Measurements from ENCODE around the gene GRID2.
"Not testable (repeated sequence)": the region's sequence is repeated elsewhere in the genome, so short reads cannot be mapped to it uniquely, and the experiment has no call there.

The GRID2 gene

DNA sequence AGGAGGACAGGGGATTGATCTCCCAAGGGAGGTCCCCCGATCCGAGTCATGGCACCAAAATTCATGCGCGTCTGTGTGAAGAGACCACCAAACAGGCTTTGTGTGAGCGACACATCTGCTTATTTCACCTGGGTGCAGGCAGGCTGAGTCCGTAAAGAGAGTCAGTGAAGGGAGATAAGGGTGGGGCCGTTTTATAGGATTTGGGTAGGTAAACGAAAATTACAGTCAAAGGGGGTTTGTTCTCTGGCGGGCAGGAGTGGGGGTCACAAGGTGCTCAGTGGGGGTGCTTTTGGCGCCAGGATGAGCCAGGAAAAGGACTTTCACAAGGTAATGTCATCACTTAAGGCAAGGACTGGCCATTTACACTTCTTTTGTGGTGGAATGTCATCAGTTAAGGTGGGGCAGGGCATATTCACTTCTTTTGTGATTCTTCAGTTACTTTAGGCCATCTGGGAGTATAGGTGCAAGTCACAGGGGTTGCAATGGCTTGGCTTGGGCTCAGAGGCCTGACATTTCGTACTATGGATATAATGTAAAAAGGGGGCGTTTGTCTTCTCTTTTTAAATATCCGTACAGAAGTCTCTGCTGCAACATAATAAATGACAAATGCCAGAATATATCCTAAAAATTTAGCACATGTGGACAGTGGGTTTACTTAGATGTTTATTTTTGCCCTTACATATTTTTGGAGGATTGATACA lies 140.5 kb downstream of the GRID2 start:
- not testable (repeated sequence) for DNase-seq

DNA sequence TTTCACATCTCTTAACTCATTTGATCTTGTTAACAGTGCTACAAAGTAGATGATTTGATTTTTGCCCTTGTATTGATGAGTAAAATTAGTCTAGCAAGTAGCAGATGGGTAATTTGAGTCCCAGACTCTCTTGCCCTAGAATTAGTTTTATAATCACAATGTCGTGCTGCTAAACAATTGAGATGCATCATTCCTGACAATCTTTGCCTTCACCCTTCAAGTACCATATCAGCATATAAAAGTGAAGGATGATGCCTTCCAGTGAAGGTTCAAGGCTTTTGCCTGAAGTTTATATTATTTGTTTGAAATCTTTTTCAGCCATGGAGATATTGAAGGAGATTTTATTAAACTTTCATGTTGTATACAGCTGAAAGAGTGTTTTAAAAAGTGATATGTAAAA lies 141.4 kb downstream of the GRID2 start:
- DNase-seq, result no peak

DNA sequence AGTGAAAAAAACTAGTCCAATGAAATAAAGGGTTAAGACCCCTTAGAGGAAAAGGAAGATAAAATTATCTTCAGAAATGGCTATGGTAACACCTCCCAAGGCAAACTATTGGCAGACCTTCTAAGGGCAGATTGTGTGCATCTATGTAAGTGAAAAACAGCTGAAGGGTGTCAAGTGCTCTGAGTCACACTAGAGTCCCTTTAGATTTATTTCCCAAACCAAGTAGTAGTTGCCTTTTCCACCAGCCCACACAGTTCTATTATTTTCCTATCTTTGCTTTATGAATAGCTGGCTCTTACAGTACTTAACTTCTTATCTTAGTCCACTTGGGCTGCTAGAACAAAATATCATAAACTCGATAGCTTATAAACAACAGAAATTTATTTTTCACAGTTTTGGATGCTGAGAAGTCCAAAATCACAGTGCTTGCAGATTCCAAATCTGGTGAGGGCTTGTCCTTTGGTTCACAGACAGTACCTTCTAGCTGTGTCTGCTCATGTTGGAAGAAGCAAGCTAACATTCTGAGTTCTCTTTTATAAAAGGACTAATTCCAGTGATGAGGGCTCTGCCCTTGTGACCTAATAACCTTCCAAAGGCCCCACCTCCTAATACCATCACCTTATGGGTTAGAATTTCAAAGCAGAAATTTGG lies 143.6 kb downstream of the GRID2 start:
- no peak for DNase-seq

GRCh38 chr4:92448176-92448575 lies 144.4 kb downstream of the GRID2 start:
- DNase-seq, result not testable (repeated sequence)

- no peak for DNase-seq
Observed at GRCh38 chr4:92450694-92451093, 146.9 kb downstream of the GRID2 start.

DNA sequence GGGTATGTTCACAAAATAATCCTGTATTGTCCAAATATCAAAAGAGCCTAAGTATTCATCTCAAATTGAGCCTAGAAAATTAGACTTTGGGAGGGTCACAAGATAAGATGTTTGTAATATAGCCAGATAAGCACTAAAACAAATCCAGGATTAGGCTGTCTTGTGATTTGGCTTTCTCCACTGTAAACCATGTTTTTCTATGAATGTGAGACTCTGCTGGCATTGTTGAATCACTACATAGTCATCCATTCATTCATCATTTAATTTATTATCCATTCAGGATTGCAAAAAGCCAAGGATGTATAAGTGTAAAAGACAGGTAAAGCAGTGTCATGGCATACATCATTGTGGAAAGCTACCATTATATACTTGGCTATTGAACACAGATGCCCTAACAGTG lies 148.0 kb downstream of the GRID2 start:
- DNase-seq, result no peak

GRCh38 chr4:92452383-92452782 lies 148.6 kb downstream of the GRID2 start:
- DNase-seq, result not testable (repeated sequence)

DNA sequence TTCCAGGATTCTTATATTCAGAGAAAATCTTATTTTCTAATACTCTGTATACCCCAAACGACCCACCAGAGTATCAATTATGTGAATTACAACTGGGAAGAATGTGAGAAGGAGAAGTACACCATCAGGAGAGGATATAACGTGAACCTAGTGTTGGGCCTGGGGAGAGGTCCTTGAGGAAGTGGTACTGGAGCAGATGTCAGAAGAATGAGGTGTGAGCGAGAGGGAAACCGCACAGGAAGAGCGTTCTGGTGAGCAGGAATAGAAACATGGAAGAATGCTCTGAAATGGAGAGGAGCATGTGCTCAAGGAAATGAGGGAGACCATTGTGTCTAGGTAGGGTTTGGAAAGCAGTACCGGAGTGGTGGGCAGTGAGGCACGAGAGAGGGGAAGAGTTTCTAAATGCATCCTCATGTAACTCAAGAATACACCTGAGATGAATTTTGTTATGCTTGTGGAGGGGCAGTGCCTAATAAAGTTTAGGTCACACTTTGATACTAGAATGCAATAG lies 151.6 kb downstream of the GRID2 start:
- no peak for DNase-seq

- no peak for DNase-seq
Observed at GRCh38 chr4:92455951-92456350, 152.2 kb downstream of the GRID2 start.

DNA sequence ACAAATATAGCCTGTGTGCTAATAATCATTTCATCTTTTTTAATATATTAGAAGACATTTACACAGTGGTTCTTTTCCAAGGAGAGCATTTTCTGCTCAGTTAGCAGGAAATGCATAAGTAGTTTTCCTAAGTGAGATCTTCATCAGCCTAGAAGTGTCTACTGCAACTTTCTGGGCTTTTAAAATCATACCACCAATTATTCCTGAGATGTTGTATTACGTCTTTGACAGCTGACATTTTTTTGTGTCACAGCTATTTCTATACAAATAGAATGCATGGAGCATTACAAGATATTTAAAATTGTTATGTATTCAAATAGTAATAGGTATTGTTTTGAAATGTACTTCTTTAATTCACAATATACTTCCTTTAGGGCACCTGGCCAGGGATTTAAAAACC lies 158.0 kb downstream of the GRID2 start:
- no peak for DNase-seq

DNA sequence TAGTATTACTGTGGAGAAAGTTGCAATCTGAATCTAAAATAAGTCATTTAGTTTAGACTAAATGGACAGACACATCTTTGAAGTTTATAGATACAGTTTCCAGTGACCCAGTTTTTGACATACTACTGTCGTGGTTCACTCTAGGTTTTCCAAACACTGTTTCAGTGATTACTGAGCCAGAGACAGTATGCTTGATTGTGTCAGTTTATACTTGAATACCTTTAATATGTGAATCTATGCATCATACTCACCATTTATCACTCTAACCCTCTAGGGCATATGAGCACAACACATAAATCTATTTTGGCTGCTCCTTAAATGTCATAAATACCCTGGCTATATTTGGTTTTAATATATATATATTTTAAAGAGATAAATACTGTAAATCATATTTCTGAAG lies 173.5 kb downstream of the GRID2 start:
- DNase-seq, result no peak

DNA sequence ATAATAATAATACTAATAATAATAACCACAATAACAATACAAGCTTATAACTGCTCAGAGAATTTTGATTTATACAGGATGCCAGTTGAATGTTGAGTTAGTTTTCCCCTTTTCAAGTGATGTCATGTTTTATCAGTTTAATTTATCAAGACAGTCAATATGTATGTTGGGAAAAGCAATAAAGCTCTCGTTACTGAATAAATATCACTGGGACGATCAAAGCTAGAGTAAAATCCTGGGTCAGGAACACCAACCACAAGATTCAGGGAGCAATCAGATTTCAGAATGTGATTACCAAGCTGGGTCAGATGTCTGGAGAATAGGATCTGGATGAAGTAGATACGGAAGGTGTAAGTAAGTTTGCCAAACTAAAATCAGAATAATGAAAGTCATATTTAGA lies 179.6 kb downstream of the GRID2 start:
- DNase-seq, result no peak

DNA sequence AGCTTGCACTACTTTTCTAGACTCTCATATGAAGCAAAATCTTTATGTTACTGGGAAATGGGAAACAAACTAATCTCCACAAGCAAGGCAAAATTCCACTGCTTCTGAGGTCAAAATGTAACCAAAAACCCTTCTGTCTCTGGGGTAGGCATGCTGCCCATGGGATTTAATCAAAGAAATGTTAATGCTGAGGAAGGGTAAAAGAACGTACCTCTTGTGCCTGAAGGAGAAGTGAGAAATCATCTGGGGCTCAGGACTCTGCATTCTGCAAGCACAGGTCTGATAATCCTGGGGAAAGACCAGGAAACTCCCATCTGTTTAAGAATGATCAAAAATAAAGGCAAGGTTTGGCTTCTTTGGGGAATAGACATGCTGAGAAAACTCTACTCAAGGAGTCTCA lies 184.7 kb downstream of the GRID2 start:
- no peak for DNase-seq

DNA sequence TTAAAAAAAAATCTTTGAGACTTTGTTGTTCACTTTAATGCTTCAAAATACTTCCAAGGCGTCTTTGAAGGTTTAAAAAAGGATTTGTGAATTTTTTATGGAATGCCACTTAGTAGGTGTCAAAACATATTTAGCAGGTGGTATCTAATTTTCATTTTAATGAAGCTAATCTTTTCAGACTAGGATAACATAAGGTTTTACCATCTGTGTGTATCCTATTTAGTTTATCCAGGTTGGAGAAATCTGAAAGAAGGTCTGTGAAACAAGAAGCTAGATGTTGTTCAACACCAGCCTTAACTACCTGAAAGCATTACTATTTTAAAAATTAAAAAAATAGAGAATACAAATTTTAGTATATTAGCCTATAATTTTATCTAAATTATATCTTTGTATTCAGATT lies 193.4 kb downstream of the GRID2 start:
- DNase-seq, result no peak

DNA sequence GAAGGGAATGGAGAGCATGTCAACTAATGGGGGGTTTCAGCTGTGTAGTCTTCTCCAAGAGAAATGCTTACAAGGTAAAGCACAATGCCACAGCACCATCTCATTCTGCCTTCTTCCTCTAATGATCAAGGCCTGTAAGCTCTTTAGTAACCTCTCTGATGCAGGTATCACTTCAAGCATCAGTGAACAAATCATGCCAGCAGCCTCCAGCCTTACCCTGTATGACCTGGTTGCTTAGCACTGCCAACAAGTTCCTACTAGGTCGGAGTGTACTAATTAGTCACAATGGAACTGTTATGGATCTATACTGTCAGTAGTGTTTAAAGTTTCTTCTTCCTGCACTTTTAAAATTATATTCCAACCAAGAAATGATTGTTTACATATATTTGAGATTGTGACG lies 197.7 kb downstream of the GRID2 start:
- DNase-seq, result no peak

DNA sequence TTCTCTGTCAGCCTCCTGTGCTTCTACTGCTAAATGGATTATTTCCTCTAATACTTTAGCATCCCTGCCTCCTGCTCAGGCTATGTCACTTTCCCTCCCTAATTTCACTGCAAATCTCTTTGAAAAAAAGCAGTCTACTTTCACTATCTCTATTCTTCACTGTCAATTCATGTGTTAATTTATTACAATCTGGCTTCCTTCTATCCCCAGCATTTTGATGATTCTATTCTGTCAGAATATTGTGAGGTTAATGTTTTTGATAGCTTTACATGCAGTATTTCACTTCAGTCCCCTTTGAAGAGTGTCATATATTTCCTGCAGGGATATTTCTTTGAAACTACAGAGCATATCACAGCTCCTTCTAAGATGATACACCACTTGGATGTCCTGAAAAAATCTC lies 203.2 kb downstream of the GRID2 start:
- DNase-seq, result no peak

- DNase-seq, result no peak
Observed at GRCh38 chr4:92514627-92515026, 210.9 kb downstream of the GRID2 start.

DNA sequence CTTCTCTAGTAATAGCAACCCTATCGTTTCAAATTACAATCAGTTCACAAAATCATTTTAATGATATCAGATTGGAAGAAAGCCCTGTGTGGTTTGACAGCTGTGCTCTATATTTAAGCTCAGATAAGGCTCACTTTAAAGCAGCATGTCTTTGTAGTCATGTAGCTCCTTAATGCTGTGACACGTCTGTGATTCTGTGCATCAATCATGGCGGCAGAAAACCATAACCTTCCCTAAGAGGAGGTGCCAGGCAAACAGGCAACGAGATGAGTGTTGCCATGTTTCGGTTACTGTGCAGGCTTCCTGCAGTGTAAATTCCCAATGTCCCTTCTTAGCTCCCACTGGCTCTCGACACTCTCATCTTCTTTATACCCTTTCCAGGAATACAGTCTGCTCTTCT lies 212.7 kb downstream of the GRID2 start:
- DNase-seq, result no peak

- DNase-seq, result no peak
Observed at GRCh38 chr4:92519727-92520126, 216.0 kb downstream of the GRID2 start.

GRCh38 chr4:92520563-92520962 lies 216.8 kb downstream of the GRID2 start:
- DNase-seq, result no peak

GRCh38 chr4:92521941-92522340 lies 218.2 kb downstream of the GRID2 start:
- DNase-seq, result no peak

DNA sequence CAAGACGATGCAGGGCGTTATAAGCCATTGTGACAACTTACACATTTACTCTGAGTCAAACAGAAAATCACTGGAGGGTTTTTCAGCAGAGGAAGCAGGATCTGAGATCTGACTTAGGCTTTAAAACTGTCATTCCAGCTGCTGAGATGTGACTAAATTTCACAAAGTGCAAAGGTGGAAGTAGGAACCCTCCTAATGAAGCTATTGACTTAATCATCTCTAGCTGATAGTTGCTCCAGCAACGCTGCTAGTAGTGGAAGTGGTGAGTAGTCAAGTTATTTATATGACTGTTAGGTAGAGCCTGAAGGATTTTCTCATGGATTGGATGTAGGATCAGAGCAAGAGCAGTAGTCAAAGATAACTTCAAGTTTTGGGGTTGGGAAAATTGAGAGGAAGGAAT lies 218.6 kb downstream of the GRID2 start:
- DNase-seq, result no peak

DNA sequence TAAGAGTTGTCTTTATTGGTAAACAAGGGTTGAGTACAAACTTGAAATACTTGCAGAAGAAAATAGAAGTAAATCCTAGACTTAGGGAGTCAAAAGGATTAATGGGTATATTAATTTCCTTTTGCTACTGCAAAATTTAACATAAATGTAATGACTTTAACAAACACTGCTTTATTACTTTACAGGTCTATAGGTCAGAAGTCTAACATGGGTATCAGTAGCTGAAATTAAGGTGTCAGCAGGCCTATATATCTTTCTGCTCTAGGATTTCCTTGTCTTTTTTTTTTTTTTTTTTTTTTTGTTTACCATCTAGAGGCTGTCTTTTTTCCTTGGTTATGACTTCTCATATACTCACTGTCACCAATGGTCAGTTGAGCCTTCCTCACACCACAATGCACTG lies 220.4 kb downstream of the GRID2 start:
- DNase-seq, result no peak

GRCh38 chr4:92528541-92528940 lies 224.8 kb downstream of the GRID2 start:
- DNase-seq, result no peak

GRCh38 chr4:92529510-92529909 lies 225.7 kb downstream of the GRID2 start:
- DNase-seq, result no peak

Data from Kasumi-1 (cell line).